ENCODE data around the gene GNB1L. TPM values are rescaled to one million over a fixed set of nuclear protein-coding genes. Genes with fewer than 3 reads are reported as not detected.

Gene GNB1L
- total RNA-seq, 1 donor from 2014 or later = 3.7 TPM

- no peak for TF ChIP-seq CTCF (IDR thresholded peaks at IDR 0.05; ENCODE audit: unreplicated experiment)
- Mint-ChIP-seq H3K27me3 (ENCODE audit: unreplicated experiment) (peaks cover 5% of the 10 kb centered on the region), H3K9me3 (ENCODE audit: unreplicated experiment) (no peaks in the 10 kb centered on the region), H3K4me1 (ENCODE audit: unreplicated experiment) (peaks cover 3% of the 10 kb centered on the region), H3K36me3 (ENCODE audit: low read depth, unreplicated experiment) (no peaks in the 10 kb centered on the region), H3K27ac (ENCODE audit: unreplicated experiment) (no peak overlapping the region), H3K4me3 (ENCODE audit: unreplicated experiment) (no peak overlapping the region)
- no peak for DNase-seq (ENCODE audit: low spot score)
Observed at GRCh38 chr22:19740586-19740985, 114.1 kb downstream of the GNB1L start.

DNA sequence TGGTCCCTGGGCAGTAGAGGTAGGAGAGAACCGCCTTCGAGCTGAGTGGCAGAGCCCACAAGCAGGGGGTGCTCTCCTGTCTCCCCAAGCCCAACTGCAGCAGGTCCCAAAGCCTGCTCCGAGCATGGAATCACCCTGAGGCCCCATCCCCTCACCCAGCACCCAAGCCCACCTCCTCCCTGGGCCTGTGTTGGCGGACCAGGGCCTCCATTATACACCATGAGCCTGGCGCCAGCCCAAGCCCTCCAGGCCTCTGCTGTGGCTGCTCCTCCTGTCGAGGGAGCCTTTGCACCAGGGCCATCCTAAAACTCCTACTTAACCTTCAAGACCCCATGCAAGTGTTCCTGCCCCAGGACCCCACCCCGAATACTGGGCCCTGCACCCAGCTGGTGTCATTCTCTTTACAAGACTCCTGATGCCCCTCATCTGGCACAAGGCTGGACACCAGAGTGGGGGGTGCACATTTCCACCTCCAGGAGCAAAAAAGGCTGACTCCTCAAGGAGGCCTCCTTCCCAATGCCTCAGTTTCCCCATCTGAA lies 114.7 kb downstream of the GNB1L start:
- Mint-ChIP-seq H3K27ac (ENCODE audit: unreplicated experiment) (no peak overlapping the region), H3K4me3 (ENCODE audit: unreplicated experiment) (no peak overlapping the region), H3K4me1 (ENCODE audit: unreplicated experiment) (peaks cover 2% of the 10 kb centered on the region), H3K27me3 (ENCODE audit: unreplicated experiment) (peaks cover 7% of the 10 kb centered on the region), H3K36me3 (ENCODE audit: low read depth, unreplicated experiment) (no peaks in the 10 kb centered on the region), H3K9me3 (ENCODE audit: unreplicated experiment) (no peaks in the 10 kb centered on the region)
- no peak for TF ChIP-seq CTCF (IDR thresholded peaks at IDR 0.05; ENCODE audit: unreplicated experiment)
- DNase-seq (ENCODE audit: low spot score) = no peak

GRCh38 chr22:19739448-19739895 lies 115.2 kb downstream of the GNB1L start:
- no peaks in the 10 kb centered on the region for H3K4me1 Mint-ChIP-seq (ENCODE audit: unreplicated experiment)
- no peak overlapping the region for H3K27ac Mint-ChIP-seq (ENCODE audit: unreplicated experiment)
- H3K36me3 Mint-ChIP-seq (ENCODE audit: low read depth, unreplicated experiment) = no peaks in the 10 kb centered on the region
- peaks cover 7% of the 10 kb centered on the region for H3K27me3 Mint-ChIP-seq (ENCODE audit: unreplicated experiment)
- no peaks in the 10 kb centered on the region for H3K9me3 Mint-ChIP-seq (ENCODE audit: unreplicated experiment)
- DNase-seq (ENCODE audit: low spot score) = no peak
- TF ChIP-seq CTCF (IDR thresholded peaks at IDR 0.05; ENCODE audit: unreplicated experiment) = no peak
- H3K4me3 Mint-ChIP-seq (ENCODE audit: unreplicated experiment) = no peak overlapping the region

DNA sequence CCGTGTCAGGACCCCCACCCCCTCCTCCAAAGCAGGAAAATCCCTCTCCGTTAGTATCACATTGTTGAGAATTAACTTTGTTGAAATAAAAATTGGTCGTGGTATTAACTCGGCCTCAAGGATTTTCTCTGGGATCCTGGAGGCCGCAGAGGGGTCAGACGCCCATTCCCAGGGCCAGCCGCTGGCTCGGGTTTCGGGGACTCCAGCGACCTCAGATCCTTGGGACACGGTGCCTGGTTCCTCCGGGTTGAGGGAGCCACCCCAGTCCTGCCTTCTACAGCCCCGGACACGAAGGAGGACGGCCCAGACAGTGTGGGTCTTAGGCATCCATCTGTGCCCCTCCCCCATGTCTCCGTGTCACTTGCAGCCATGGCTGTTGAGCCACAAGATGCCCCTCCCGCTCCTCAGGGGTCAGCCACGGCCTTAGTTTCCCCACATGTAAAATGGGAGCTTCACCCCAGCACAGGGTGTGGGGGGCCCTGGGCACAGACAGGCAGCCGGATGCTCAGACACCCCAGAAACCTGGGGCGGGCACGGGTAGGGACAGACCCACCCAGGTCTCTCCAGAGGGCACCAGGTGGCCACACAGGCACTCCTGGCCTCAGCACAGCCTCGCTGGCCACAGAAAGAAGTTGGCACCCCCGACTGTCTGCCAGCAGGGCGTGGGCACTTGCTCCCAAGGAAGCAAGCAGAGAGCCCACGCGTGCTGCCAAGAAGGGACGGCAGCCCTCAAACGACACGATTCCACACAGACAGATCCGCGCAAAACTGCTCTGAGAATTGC lies 115.8 kb downstream of the GNB1L start:
- Mint-ChIP-seq H3K4me3 (ENCODE audit: unreplicated experiment) (no peak overlapping the region), H3K36me3 (ENCODE audit: low read depth, unreplicated experiment) (no peaks in the 10 kb centered on the region), H3K9me3 (ENCODE audit: unreplicated experiment) (no peaks in the 10 kb centered on the region), H3K27me3 (ENCODE audit: unreplicated experiment) (peaks cover 7% of the 10 kb centered on the region), H3K27ac (ENCODE audit: unreplicated experiment) (no peak overlapping the region), H3K4me1 (ENCODE audit: unreplicated experiment) (no peaks in the 10 kb centered on the region)
- no peak for DNase-seq (ENCODE audit: low spot score)
- no peak for TF ChIP-seq CTCF (IDR thresholded peaks at IDR 0.05; ENCODE audit: unreplicated experiment)
